ENCODE results near the gene PF4V1.
A peak's percentile ranks its signal among the peaks of the same experiment; 100 is the strongest.

GRCh38 chr4:73853246-73853704, at the start of gene PF4V1:
- TF ChIP-seq CTCF (IDR thresholded peaks at IDR 0.05) (peak in 2 of 4 experiments; percentile 14 to 42), POLR2A (IDR thresholded peaks at IDR 0.05) (no peak)
